Fibroblast of skin of abdomen (primary cell): Measurements from ENCODE around the gene VWA1.
"Not testable (repeated sequence)": the region's sequence is repeated elsewhere in the genome, so short reads cannot be mapped to it uniquely, and the experiment has no call there.

ENCODE experiments used
- DNase-seq: peaks from one replicate; pipeline ENCODE4 v3.0.0-alpha.2; 2013

The VWA1 gene

GRCh38 chr1:1437033-1437903 is 1.8 kb downstream of the VWA1 start:
- no peak for DNase-seq

- no peak for DNase-seq
Observed at GRCh38 chr1:1437904-1438376, 2.5 kb downstream of the VWA1 start.

GRCh38 chr1:1438531-1439381 is 3.3 kb downstream of the VWA1 start:
- DNase-seq, result no peak

GRCh38 chr1:1439546-1440261 is 4.2 kb downstream of the VWA1 start:
- DNase-seq, result no peak

GRCh38 chr1:1440262-1441001 is 4.9 kb downstream of the VWA1 start:
- DNase-seq, result no peak

- no peak for DNase-seq
Observed at GRCh38 chr1:1441002-1441888, 5.8 kb downstream of the VWA1 start.

GRCh38 chr1:1442069-1442770 is 6.7 kb downstream of the VWA1 start:
- no peak for DNase-seq

- not testable (repeated sequence) for DNase-seq
Observed at GRCh38 chr1:1446631-1447030, 11.1 kb downstream of the VWA1 start.

GRCh38 chr1:1449099-1449739 is 13.7 kb downstream of the VWA1 start, which contains the start of gene ATAD3C:
TSS of gene ATAD3C (plus strand) at chr1:1449689. CDS start at chr1:1450684, 995 bp downstream.
- DNase-seq, result no peak

GRCh38 chr1:1450616-1451015 is 15.1 kb downstream of the VWA1 start:
- DNase-seq, result not testable (repeated sequence)

- no peak for DNase-seq
Observed at GRCh38 chr1:1451696-1452364, 16.3 kb downstream of the VWA1 start.

- DNase-seq, result not testable (repeated sequence)
Observed at GRCh38 chr1:1452365-1452739, 16.9 kb downstream of the VWA1 start.

GRCh38 chr1:1452882-1453281 is 17.4 kb downstream of the VWA1 start:
- no peak for DNase-seq

- DNase-seq, result not testable (repeated sequence)
Observed at GRCh38 chr1:1454286-1455056, 19.0 kb downstream of the VWA1 start.

GRCh38 chr1:1455366-1455884 is 19.9 kb downstream of the VWA1 start:
- DNase-seq, result no peak

GRCh38 chr1:1455934-1456333 is 20.4 kb downstream of the VWA1 start:
- DNase-seq, result not testable (repeated sequence)

- DNase-seq, result not testable (repeated sequence)
Observed at GRCh38 chr1:1456683-1457255, 21.3 kb downstream of the VWA1 start.

GRCh38 chr1:1459156-1459555 is 23.7 kb downstream of the VWA1 start:
- not testable (repeated sequence) for DNase-seq
